ENCODE data around the gene TM9SF3. TPM values are rescaled to one million over a fixed set of nuclear protein-coding genes. Genes with fewer than 3 reads are reported as not detected.
A peak's percentile ranks its signal among the peaks of the same experiment; 100 is the strongest.

Gene TM9SF3
- 100 to 1,000 TPM; 195 to 235 (median 208) TPM for total RNA-seq (2021; fragmentation: NEBNext Ultra II Directional; extraction: Animal tissue kit (Norgen Biotek cat#: 25700))
- long read RNA-seq, full-length matches to known transcripts = 9 of 74 reads
- long read RNA-seq, partial matches to known transcripts = 27 of 74 reads
- long read RNA-seq, other reads (novel, unspliced or antisense) = 38 of 74 reads

- H3K36me3 Mint-ChIP-seq (ENCODE audit: low read depth) = peaks cover 9% of the 10 kb centered on the region
- TF ChIP-seq CTCF (IDR thresholded peaks at IDR 0.05) = no peak
These were observed at the start of gene TM9SF3 for GRCh38 chr10:96586419-96587263. TM9SF3 (minus strand) TSS chr10:96587012; CDS start chr10:96586835, 177 bp downstream.

GRCh38 chr10:96636551-96636950 is 49.7 kb upstream of the TM9SF3 start:
- Mint-ChIP-seq H3K4me1 (ENCODE audit: low read depth) (peaks cover 6% of the 10 kb centered on the region; the same call in 1 of the 2 replicates), H3K36me3 (ENCODE audit: low read depth) (no peaks in the 10 kb centered on the region), H3K27me3 (ENCODE audit: insufficient read depth) (peaks cover 26% of the 10 kb centered on the region), H3K27ac (no peak overlapping the region), H3K4me3 (no peak overlapping the region), H3K9me3 (no peaks in the 10 kb centered on the region; the same call in 1 of the 2 replicates)
- peak; percentile 5 for DNase-seq
- TF ChIP-seq CTCF (IDR thresholded peaks at IDR 0.05) = no peak

More at GRCh38 chr10:96586419-96587263, at the start of gene TM9SF3:
- Mint-ChIP-seq H3K4me1 (ENCODE audit: low read depth) (peaks cover 32% of the 10 kb centered on the region), H3K4me3 (peak within 1 kb of the TSS; percentile 97), H3K9me3 (no peaks in the 10 kb centered on the region; the same call in 1 of the 2 replicates), H3K27me3 (ENCODE audit: insufficient read depth) (peaks cover 3% of the 10 kb centered on the region), H3K27ac (peak within 1 kb of the TSS; percentile 96)
- DNase-seq = peak; percentile 84

DNA sequence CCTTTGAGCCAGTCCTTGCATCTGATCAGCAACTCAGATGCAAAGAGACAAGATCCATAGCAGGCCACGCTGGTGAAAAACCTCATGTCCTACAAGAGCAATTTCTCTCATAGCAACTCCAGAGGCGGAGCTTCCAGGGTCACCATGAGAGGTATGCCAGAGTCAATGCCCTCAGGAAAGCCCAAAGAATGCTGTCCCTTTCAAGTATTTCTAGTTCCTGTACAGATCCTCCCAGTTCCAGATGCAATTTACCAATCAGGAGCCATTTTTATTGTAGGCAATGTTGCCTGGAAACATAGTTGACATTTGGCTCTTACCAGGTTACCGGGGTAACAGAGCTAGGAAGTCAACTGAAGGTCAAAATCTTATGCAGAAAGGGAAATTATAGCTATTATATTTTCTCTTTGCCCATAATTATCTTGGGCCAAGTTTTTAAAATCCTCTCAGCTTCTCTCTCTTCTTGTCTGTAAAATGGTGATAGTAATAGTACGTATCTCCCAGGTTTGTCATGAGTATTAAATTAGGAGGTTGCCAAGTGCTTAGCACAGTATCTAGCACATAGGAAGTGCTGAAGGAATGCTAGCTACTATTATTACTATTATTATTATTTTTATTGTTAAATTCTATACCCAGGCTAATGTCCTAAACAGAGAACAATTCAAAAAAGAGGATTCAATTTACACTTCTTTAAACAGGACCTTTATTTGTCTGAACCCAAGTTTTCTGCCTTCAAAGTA is 46.3 kb upstream of the TM9SF3 start:
- DNase-seq = no peak
- no peaks in the 10 kb centered on the region for H3K36me3 Mint-ChIP-seq (ENCODE audit: low read depth)
- no peak overlapping the region for H3K27ac Mint-ChIP-seq
- H3K9me3 Mint-ChIP-seq = no peaks in the 10 kb centered on the region; the same call in 1 of the 2 replicates
- H3K4me1 Mint-ChIP-seq (ENCODE audit: low read depth) = no peaks in the 10 kb centered on the region
- H3K27me3 Mint-ChIP-seq (ENCODE audit: insufficient read depth) = peaks cover 17% of the 10 kb centered on the region
- no peak for TF ChIP-seq CTCF (IDR thresholded peaks at IDR 0.05)
- H3K4me3 Mint-ChIP-seq = no peak overlapping the region

DNA sequence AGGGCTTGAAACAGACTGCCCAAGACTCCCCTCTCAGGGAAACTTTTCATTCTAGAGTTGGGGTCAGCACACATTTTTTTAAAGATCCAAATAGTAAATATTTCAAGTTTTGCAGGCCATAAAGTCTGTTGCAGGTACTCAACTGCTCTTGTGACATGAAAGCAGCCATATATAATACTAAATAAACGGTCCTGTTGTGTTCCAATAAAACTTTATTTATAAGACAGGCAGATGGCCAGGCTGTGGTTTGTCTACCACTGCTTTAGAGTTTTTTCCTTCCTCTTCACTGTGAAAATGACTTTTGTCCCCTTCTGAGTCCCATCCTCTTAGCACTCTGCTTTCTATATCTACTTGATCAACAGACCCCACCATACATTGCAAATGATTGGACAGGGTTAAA is 40.5 kb upstream of the TM9SF3 start:
- H3K36me3 Mint-ChIP-seq (ENCODE audit: low read depth) = no peaks in the 10 kb centered on the region
- peaks cover 26% of the 10 kb centered on the region for H3K27me3 Mint-ChIP-seq (ENCODE audit: insufficient read depth)
- no peak for DNase-seq
- no peak overlapping the region for H3K27ac Mint-ChIP-seq
- no peak overlapping the region for H3K4me3 Mint-ChIP-seq
- no peaks in the 10 kb centered on the region for H3K4me1 Mint-ChIP-seq (ENCODE audit: low read depth)
- no peak for TF ChIP-seq CTCF (IDR thresholded peaks at IDR 0.05)
- H3K9me3 Mint-ChIP-seq = no peaks in the 10 kb centered on the region

- Mint-ChIP-seq H3K9me3 (no peaks in the 10 kb centered on the region), H3K4me1 (ENCODE audit: low read depth) (no peaks in the 10 kb centered on the region), H3K27me3 (ENCODE audit: insufficient read depth) (peaks cover 26% of the 10 kb centered on the region), H3K36me3 (ENCODE audit: low read depth) (no peaks in the 10 kb centered on the region), H3K4me3 (no peak overlapping the region), H3K27ac (no peak overlapping the region)
- peak; percentile 37 for TF ChIP-seq CTCF (IDR thresholded peaks at IDR 0.05)
- DNase-seq = no peak
These were observed 40.0 kb upstream of the TM9SF3 start for GRCh38 chr10:96626795-96627194.

All from HFFc6 (cell line).